Stimulated activated CD4-positive, alpha-beta T cell treated with anti-CD3 and anti-CD28 coated beads, Interleukin-4, amount 100 ng/mL, for 24 hours (primary cell): ENCODE measurements around the gene UBE2Q2.

Source experiments
- DNase-seq: peaks from one replicate; pipeline ENCODE4 v3.0.0-alpha.2; 2020

Gene UBE2Q2

DNA sequence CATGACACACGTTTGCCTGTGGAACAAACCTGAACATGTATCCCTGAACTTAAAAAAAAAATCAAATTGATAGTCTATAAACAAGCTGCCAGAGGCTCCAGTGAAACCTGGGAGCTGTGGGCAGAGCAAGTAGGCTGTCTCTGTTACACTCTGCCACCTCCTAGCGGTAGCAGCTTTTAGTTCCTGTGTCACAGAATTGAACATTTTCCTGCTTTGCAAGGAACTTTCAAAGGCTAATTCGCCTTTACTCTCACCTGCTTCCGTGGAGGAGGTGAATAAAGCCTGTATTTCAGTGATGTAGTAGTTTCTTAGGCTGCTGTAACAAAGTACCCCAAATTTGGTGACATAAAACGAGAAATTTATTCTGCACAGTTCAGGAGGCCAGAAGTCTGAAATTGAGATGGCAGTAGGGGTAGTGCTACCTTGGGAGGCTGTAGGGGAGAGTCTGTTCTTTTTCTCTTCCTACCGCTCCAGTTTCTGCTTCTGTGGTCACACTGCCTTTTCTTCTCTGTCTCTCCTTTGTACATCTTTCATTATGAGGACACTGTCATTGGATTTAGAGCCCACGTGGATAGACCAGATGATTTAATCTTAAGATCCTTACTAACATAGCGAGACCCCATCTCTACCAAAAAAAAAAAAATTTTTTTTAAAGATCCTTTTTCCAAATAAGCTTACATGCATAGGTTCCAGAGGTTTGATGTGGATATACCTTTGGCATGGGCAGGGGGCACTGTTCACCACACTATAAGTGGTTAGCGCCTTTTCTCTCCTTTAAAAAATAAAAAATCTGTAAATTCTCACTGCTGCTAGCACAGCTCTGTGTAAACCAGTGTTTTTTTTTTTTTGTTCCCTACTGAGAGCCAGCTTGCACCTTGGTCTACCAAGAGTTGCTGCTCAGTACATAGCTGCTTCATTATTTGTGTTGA, 85.7 kb downstream of the UBE2Q2 start:
- DNase-seq = no peak

DNA sequence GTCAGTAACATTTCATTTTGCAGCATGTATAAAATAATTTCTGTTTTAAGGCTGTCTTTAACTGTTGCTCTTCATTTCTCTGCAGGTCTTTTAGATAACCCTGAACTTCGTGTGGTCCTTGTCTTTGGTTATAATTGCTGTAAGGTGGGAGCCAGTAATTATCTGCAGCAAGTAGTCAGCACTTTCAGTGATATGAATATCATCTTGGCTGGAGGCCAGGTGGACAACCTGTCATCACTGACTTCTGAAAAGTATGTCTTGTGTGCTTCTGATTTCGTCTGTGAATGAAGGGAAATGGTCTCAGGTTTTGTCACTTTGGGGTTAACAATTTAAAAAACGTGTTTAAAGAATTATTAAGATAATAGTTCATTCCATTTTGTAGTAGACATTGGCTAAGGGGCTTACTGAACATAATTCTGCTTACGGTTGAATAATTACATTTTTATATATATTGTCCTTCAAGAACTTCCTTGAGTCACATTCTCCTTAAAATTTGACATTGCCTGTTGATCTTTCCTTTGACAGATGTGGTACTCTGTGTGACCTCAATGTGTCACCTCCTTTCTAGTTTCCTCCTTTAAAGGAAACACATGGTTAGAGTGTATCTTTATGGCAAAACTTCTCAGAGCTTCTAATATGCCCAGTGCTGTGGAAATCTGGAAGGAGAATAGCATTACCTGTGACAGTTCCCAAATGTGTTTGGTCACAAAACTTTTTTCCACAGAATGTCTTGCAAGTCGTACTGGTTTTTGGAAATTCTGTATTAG, 86.7 kb downstream of the UBE2Q2 start:
- no peak for DNase-seq

DNA sequence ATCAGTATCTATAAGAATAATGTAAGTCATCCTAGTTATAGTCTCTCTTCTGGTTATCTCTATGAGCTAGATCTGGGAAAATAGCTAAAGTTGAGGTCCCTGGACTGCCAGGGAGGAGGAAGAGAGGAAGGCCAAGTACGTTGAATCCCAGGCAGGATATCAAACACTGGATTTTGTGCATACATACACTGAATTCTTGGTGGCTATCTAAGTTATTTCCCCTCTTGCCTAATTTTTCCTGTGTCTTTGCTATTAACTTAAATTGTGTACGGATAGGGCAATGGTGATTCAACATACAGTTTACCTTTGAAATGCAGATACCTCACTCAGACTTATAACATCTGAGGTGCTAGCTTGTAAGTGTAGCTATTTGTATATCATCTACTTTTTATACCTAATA, 87.6 kb downstream of the UBE2Q2 start:
- DNase-seq = no peak

DNA sequence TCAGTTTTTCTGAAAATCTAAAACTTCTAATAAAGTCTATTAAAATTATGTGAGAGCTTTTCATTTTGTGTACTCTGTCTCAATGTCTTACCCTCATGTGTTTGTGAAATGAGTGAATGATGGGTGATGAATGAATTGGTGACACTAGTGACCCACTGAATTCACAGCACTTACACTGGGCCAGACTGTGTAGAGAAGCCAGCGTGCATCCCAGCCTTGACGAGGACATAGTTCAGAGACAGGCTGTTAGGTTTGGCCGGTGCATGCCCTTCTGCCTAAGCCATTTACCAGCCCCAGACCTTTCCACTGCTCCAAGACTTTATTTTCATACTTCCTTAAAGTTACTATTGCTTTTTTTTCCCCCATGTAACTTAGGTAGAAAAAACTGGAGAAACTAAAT, 99.2 kb downstream of the UBE2Q2 start:
- no peak for DNase-seq

DNA sequence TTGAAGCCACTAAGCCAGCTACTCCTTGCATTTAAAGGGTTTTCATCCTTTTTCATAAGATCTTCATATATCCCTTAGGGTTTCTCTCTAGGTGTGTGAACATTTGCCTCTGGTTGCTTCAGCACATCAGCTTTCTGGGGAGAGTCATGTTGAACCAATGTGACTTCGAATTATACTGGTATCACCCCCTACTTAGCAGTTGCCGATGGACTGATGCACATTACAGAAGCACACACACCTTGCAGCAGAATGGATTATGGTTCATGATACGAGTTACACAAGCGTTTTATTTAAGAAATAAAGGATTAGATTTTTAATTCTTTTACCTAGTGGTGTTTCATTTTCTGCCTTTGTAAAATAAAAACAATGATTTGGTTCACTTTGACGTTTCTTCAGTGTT, 100.0 kb downstream of the UBE2Q2 start:
- DNase-seq = no peak

DNA sequence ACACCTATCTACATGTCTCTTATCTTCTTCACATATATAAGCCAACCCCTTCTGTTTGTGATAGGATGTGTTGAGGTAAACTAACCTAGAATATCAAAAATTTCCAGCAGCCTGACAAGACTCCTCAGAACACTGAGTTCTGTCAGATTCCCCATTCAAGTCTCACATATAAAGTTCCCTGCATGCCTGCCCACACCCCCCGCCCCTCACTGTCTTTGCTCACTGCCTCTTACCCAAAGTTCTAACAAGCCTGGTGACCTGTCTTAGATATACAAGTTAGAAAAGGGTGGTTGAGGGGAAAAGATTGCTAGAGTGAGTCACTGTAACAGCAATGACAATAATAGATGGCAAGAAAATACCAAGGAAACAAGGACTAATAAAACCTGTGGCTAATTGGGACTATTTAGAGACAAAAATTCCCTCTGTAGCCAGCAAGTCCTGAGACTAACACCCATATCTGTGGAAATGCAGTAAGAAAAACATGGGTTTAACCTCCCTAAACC, 100.5 kb downstream of the UBE2Q2 start:
- DNase-seq = no peak

DNA sequence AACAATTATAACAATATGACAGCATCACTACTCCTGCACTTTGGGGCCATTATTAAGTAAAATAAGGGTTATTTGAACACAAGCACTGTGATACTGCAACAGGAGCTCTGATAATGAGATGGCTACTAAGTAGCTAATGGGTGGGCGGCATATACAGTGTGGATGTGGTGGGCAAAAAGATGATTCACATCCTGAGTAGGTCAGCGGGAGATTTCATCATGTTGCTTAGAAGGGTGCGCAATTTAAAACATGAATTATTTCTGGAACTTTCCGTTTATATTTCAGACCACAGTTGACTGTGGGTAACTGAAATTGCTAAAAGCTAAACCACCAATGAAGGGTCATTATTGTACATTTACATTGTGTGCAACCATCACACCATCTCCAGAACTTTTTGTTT, 102.7 kb downstream of the UBE2Q2 start:
- DNase-seq = no peak

DNA sequence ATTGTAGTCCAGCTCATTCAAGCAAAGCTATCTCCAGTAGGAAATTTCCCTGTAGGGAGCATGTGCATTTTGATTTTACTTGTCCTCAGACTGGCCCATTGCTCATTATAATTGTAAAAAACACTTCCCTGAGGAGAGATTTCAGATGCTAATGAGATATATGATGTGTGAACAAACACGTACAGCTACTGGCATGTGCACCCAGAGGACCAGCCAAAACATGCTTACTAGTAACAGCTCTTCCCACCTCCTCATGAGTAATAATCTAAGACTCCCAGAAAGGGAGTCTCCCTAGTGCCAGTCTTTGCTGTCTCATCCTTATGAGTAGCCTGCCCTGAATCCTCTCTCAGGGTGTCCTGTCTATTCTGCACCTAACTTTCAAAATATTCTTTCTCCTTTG, 103.8 kb downstream of the UBE2Q2 start:
- no peak for DNase-seq

DNA sequence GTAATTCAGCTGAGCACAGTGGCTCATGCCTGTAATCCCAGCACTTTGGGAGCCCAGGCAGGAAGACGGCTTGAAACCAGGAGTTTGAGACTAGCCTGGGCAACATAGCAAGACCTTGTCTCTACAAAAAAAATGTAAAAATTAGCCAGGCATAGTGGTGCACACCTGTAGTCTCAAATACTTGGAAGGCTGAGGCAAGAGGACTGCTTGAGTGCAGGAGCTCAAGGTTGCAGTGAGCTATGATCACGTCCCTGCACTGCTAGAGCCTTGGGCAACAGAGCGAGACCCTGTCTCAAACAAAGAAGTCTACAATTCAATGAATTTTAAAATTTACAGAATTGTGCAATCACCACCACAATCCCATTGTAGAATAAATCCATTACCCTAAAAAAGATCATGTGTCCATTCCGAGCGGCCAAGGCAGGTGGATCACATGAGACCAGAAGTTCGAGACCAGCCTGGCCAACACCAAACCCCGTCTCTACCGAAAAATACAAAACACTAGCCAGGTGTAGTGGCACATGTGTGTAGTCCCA, 105.6 kb downstream of the UBE2Q2 start:
- no peak for DNase-seq
